HL-60/S4 (cell line): ENCODE measurements around the gene IRS2.
"Not testable (repeated sequence)": the region's sequence is repeated elsewhere in the genome, so short reads cannot be mapped to it uniquely, and the experiment has no call there.

Experiments
- in situ Hi-C: fragments of 300-500 bp; cut with MboI; formaldehyde crosslinking; loops from 2 replicates; pipeline ENCODE4 v1.14.3; 2022; ENCODE audit warnings: low sequenced_read_pairs

Gene IRS2, protein sequence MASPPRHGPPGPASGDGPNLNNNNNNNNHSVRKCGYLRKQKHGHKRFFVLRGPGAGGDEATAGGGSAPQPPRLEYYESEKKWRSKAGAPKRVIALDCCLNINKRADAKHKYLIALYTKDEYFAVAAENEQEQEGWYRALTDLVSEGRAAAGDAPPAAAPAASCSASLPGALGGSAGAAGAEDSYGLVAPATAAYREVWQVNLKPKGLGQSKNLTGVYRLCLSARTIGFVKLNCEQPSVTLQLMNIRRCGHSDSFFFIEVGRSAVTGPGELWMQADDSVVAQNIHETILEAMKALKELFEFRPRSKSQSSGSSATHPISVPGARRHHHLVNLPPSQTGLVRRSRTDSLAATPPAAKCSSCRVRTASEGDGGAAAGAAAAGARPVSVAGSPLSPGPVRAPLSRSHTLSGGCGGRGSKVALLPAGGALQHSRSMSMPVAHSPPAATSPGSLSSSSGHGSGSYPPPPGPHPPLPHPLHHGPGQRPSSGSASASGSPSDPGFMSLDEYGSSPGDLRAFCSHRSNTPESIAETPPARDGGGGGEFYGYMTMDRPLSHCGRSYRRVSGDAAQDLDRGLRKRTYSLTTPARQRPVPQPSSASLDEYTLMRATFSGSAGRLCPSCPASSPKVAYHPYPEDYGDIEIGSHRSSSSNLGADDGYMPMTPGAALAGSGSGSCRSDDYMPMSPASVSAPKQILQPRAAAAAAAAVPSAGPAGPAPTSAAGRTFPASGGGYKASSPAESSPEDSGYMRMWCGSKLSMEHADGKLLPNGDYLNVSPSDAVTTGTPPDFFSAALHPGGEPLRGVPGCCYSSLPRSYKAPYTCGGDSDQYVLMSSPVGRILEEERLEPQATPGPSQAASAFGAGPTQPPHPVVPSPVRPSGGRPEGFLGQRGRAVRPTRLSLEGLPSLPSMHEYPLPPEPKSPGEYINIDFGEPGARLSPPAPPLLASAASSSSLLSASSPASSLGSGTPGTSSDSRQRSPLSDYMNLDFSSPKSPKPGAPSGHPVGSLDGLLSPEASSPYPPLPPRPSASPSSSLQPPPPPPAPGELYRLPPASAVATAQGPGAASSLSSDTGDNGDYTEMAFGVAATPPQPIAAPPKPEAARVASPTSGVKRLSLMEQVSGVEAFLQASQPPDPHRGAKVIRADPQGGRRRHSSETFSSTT (N-terminal part only)

GRCh38 chr13:109786457-109787134, at the start of gene IRS2:
TSS of gene IRS2 (minus strand) at chr13:109786583. CDS start at chr13:109786053, 530 bp downstream.
- in situ Hi-C loops = loop anchor here (25.0 kb wide), 1 partner anchor 649 kb away; no protein-coding TSS in a partner anchor

DNA sequence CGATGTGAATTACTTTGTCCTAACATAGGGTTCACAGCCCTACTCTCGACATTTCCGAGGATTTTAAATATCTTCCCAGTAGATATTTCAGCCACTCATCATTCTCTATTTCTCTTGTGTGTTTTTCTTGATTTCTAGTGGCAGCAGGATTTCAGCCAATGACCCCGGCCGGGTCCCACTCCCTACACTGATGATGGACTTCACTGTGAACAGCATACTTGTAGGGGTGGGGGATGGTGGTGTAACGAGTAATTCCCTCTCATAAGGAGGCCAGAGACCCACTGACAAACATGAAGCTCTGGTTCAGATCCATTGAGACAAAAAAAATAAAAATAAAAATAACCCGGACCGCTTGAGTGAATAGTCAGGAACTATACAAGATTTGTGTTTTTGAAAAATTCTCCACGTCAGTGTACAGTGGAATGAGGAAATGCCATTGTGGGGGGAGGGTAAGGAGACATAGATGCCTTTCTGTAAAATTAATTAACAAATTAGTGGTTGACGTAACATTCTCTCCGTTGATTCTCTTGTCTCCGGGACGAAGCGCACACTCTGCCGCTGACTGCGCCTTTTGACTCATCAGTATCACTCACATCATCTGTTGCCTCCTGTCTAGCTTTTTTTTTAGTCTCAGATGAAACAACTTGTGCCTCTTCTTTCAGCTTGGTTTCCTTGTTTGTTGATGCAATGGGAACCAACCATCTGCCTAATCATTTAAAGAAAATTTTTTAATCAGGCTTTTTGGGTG, 48.8 kb upstream of the IRS2 start:
- in situ Hi-C loops = no loop called here

GRCh38 chr13:109833940-109834339, 47.6 kb upstream of the IRS2 start:
- in situ Hi-C loops = no loop called here

DNA sequence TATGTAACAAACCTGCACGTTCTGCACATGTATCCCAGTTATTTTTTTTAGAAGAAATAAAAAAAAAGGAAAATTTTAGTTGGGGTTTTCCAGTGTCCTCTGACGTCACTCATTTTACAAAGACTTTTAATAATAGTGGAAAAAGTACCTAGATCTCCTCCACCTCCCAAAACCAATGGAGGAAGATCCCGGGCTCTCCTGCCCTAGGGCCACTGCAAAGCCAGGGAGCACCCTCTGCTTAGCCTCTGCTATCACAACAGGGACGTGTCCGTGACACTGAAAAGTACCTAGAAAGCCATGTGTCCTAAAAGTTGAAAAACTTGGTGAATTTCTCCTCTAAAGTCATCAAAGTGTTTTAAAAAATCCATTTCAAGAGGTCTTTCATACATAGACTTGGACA, 46.7 kb upstream of the IRS2 start:
- in situ Hi-C loops = no loop called here

DNA sequence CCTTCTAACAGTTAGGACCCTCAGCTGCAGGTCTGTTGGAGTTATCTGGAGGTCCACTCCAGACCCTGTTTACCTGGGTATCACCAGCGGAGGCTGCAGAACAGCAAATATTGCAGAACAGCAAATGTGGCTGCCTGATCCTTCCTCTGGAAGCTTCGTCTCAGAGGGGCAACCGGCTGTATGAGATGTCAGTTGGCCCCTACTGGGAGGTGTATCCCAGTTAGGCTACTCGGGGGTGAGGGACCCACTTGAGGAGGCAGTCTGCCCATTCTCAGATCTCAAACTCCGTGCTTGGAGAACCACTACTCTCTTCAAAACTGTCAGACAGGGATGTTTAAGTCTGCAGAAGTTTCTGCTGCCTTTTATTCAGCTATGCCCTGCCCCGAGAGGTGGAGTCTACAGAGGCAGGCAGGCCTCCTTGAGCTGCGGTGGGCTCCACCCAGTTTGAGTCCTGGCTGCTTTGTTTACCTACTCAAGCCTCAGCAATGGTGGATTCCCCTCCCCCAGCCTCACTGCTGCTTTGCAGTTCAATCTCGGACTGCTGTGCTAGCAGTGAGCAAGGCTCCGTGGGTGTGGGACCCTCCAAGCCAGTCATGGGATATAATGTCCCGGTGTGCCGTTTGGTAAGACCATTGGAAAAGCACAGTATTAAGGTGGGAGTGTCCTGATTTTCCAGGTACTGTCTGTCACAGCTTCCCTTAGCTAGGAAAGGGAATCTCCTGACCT, 42.4 kb upstream of the IRS2 start:
- in situ Hi-C loops = not testable (repeated sequence)

DNA sequence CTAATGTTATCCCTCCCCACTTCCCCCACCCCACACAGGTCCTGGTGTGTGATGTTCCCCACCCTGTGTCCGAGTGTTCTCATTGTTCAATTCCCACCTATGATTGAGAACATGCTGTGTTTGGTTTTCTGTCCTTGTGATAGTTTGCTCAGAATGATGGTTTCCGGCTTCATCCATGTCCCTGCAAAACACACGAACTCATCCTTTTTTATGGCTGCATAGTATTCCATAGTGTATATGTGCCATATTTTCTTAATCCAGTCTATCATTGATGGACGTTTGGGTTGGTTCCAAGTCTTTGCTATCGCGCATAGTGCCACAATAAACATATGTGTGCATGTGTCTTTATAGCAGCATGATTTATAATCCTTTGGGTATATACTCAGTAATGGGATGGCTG, 36.8 kb upstream of the IRS2 start:
- in situ Hi-C loops = not testable (repeated sequence)

- in situ Hi-C loops = no loop called here
These were observed 34.7 kb upstream of the IRS2 start for GRCh38 chr13:109821103-109821502.

GRCh38 chr13:109819874-109820273, 33.5 kb upstream of the IRS2 start:
- in situ Hi-C loops = no loop called here

- in situ Hi-C loops = no loop called here
These were observed 32.5 kb upstream of the IRS2 start for GRCh38 chr13:109818886-109819285.

- in situ Hi-C loops = no loop called here
These were observed 31.5 kb upstream of the IRS2 start for GRCh38 chr13:109817591-109818535.

DNA sequence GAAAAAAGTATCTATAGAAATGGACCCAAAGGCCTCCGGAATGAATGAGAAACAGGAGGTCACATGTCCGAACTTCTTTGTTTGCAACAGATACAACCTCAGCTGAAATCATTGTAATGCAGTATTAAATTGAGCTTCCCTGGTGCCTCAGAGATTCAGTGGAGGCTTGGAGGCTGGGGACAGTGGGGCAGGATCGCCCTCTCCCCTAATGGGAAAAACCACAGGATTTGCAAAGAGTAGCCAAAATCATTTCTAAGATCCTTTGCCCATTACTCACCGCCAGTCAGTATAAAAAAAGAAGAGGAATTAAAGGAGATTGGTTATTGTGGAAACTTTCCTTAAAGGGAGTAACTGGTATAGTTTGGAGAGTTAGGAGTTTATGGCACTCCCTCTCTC, 30.4 kb upstream of the IRS2 start:
- in situ Hi-C loops = no loop called here

- in situ Hi-C loops = no loop called here
These were observed 29.9 kb upstream of the IRS2 start for GRCh38 chr13:109816112-109816807.

DNA sequence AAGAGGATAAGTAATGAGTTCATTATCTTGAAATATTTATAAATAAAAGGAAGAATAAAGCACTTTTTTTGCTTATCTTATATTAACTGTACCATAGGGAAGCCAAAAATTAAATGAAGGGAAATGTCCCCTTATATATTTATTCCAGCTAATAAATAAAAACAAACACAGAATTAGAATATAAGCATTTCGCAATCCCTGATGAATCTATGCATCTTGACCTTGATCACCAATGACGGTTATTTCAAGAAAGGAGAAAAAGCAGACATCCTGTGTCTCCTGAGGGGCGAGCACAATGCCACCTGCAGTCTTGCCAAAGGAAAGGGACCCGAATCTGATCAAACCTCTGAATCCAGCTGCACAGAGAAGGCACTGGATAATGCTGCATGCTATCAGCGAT, 29.3 kb upstream of the IRS2 start:
- in situ Hi-C loops = no loop called here

GRCh38 chr13:109813663-109814062, 27.3 kb upstream of the IRS2 start:
- in situ Hi-C loops = no loop called here

DNA sequence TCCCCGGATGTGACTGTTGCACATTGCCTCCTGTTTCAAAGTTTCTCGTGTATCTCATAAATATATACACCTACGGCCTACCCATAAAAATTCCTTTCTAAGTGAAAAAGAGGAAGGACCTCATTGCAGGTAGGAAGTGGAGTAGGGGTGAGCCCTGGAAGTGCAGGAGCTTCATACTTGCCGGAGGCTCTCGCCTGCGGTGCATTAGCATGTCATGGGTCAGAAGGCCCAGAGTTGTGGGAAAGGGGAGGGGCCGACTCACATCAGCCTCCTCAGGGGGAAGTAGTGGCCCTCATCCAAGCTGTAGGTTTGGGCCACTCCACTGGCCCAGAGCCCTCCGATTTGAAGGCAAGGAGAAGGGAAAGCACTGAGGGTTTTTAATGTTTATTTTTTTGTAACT, 26.0 kb upstream of the IRS2 start:
- in situ Hi-C loops = no loop called here

GRCh38 chr13:109810761-109811510, 24.6 kb upstream of the IRS2 start:
- in situ Hi-C loops = no loop called here
